Activated CD4-positive, alpha-beta T cell treated with anti-CD3 and anti-CD28 coated beads, Interleukin-2, amount 10 ng/mL, durations not matched to agents 7 days and 5 days (primary cell): ENCODE data around the gene CCDC142. TPM values are rescaled to one million over a fixed set of nuclear protein-coding genes. Genes with fewer than 3 reads are reported as not detected.

Experiments used
- CTCF ChIA-PET: fragments of 350-600 bp; sonication (Branson Sonifier 250); formaldehyde crosslinking; loops from one replicate; lab custom pipeline; 2021; ENCODE audit warnings: antibody characterized with exemption; lab: Charles Lee
- POLR2A ChIA-PET: fragments of 350-600 bp; sonication (Branson Sonifier 250); formaldehyde crosslinking; loops from one replicate; lab custom pipeline; 2021; ENCODE audit warnings: antibody characterized with exemption; lab: Charles Lee
- DNase-seq: peaks from one replicate; pipeline ENCODE4 v3.0.0-alpha.2; 2020
- H3K27ac Mint-ChIP-seq: one replicate; pipeline ENCODE4 v1.8.0; 2021; ENCODE audit warnings: mild to moderate bottlenecking, moderate library complexity, mixed read lengths
- H3K27me3 Mint-ChIP-seq: one replicate; pipeline ENCODE4 v1.8.0; 2021; ENCODE audit warnings: mixed read lengths
- H3K36me3 Mint-ChIP-seq: one replicate; pipeline ENCODE4 v1.8.0; 2021; ENCODE audit warnings: low read depth, mixed read lengths
- H3K4me1 Mint-ChIP-seq: one replicate; pipeline ENCODE4 v1.8.0; 2021; ENCODE audit warnings: mixed read lengths
- H3K4me3 Mint-ChIP-seq: one replicate; pipeline ENCODE4 v1.8.0; 2021; ENCODE audit warnings: mild to moderate bottlenecking, moderate library complexity, mixed read lengths
- H3K9me3 Mint-ChIP-seq: one replicate; pipeline ENCODE4 v1.8.0; 2021; ENCODE audit warnings: mixed read lengths
- total RNA-seq, 2 experiments: library from RNA; stranded (reverse); gene quantifications; one replicate each; pipeline ENCODE4 v1.2.3, GENCODE V29; 2021

CCDC142 gene
- total RNA-seq, 2 experiments from 2014 or later: 26.8 to 27.1 TPM

GRCh38 chr2:74511104-74511989 is 28.5 kb upstream of the CCDC142 start:
- no peak overlapping the region for H3K27ac Mint-ChIP-seq
- DNase-seq: no peak
- peaks cover 13% of the 10 kb centered on the region for H3K36me3 Mint-ChIP-seq
- CTCF ChIA-PET: interaction anchor here (0.7 kb wide), 1 partner anchor 13 kb away, joined by 3 read pairs; no protein-coding TSS in a partner anchor
- no peak overlapping the region for H3K4me3 Mint-ChIP-seq
- H3K9me3 Mint-ChIP-seq: no peaks in the 10 kb centered on the region
- peaks cover 48% of the 10 kb centered on the region for H3K4me1 Mint-ChIP-seq
- POLR2A ChIA-PET: interaction anchor here (0.5 kb wide), 1 partner anchor 598 kb away, joined by 4 read pairs; no protein-coding TSS in a partner anchor
- peaks cover 48% of the 10 kb centered on the region for H3K27me3 Mint-ChIP-seq

GRCh38 chr2:74510272-74510671 is 27.5 kb upstream of the CCDC142 start:
- H3K27me3 Mint-ChIP-seq: peaks cover 41% of the 10 kb centered on the region
- CTCF ChIA-PET: interaction anchor here (0.6 to 2.4 kb wide), 6 partner anchors 9 to 274 kb away, joined by 3 to 10 read pairs (median 4); partner anchors contain the start of genes CCDC142 and TTC31
- no peak overlapping the region for H3K4me3 Mint-ChIP-seq
- H3K36me3 Mint-ChIP-seq: peaks cover 18% of the 10 kb centered on the region
- H3K4me1 Mint-ChIP-seq: peaks cover 47% of the 10 kb centered on the region
- no peak for DNase-seq
- POLR2A ChIA-PET: interaction anchor here (0.5 kb wide), 1 partner anchor 597 kb away, joined by 4 read pairs; no protein-coding TSS in a partner anchor
- H3K27ac Mint-ChIP-seq: no peak overlapping the region
- no peaks in the 10 kb centered on the region for H3K9me3 Mint-ChIP-seq

GRCh38 chr2:74507926-74508520 is 25.2 kb upstream of the CCDC142 start:
- Mint-ChIP-seq H3K36me3 (peaks cover 32% of the 10 kb centered on the region), H3K9me3 (no peaks in the 10 kb centered on the region), H3K4me3 (peak overlapping the region; percentile 93), H3K27me3 (peaks cover 40% of the 10 kb centered on the region), H3K27ac (peak overlapping the region; percentile 100), H3K4me1 (peaks cover 56% of the 10 kb centered on the region)
- CTCF ChIA-PET: interaction anchor here (0.5 to 0.9 kb wide), 2 partner anchors 15 to 56 kb away, joined by 3 to 5 read pairs; no protein-coding TSS in a partner anchor
- peak; percentile 18 for DNase-seq
- POLR2A ChIA-PET: interaction anchor here (1.2 kb wide), 1 partner anchor 25 kb away, joined by 3 read pairs; the partner anchor contains the start of genes CCDC142 and TTC31

- peak within 1 kb of the TSS; percentile 100 for H3K27ac Mint-ChIP-seq
- peaks cover 30% of the 10 kb centered on the region for H3K36me3 Mint-ChIP-seq
- peaks cover 40% of the 10 kb centered on the region for H3K27me3 Mint-ChIP-seq
- H3K4me1 Mint-ChIP-seq: peaks cover 60% of the 10 kb centered on the region
- no peaks in the 10 kb centered on the region for H3K9me3 Mint-ChIP-seq
- POLR2A ChIA-PET: interaction anchor here (1.2 kb wide), 1 partner anchor 25 kb away, joined by 3 read pairs; the partner anchor contains the start of genes CCDC142 and TTC31
- CTCF ChIA-PET: interaction anchor here (0.9 to 1.4 kb wide), 3 partner anchors 10 to 52 kb away, joined by 3 read pairs; partner anchors contain the start of gene INO80B
- peak within 1 kb of the TSS; percentile 93 for H3K4me3 Mint-ChIP-seq
- peak; percentile 99 for DNase-seq
Measured at GRCh38 chr2:74507145-74507925, 24.5 kb upstream of the CCDC142 start, which contains the start of gene PCGF1. Gene PCGF1, minus strand, starts transcription at chr2:74507695. Its CDS starts 27 bp downstream, at chr2:74507668.

GRCh38 chr2:74505448-74506246 is 22.8 kb upstream of the CCDC142 start:
- DNase-seq: no peak
- Mint-ChIP-seq H3K9me3 (no peaks in the 10 kb centered on the region), H3K36me3 (peaks cover 38% of the 10 kb centered on the region), H3K4me3 (peak overlapping the region; percentile 10), H3K4me1 (peaks cover 65% of the 10 kb centered on the region), H3K27ac (no peak overlapping the region), H3K27me3 (peaks cover 42% of the 10 kb centered on the region)
- CTCF ChIA-PET: interaction anchor here (1.2 to 1.6 kb wide), 3 partner anchors 8 to 26 kb away, joined by 3 read pairs; partner anchors contain the start of genes AUP1 and HTRA2
- POLR2A ChIA-PET: interaction anchor here (0.5 kb wide), 1 partner anchor 30 kb away, joined by 4 read pairs; no protein-coding TSS in a partner anchor

GRCh38 chr2:74504591-74504990 is 21.8 kb upstream of the CCDC142 start:
- CTCF ChIA-PET: interaction anchor here (0.7 to 3.4 kb wide), 6 partner anchors 9 to 26 kb away, joined by 3 to 16 read pairs (median 4); partner anchors contain the start of genes AUP1, CCDC142, DQX1 and HTRA2
- H3K27me3 Mint-ChIP-seq: peaks cover 45% of the 10 kb centered on the region
- peak overlapping the region; percentile 60 for H3K27ac Mint-ChIP-seq
- H3K4me1 Mint-ChIP-seq: peaks cover 63% of the 10 kb centered on the region
- DNase-seq: no peak
- no peaks in the 10 kb centered on the region for H3K9me3 Mint-ChIP-seq
- H3K36me3 Mint-ChIP-seq: peaks cover 38% of the 10 kb centered on the region
- peak overlapping the region; percentile 14 for H3K4me3 Mint-ChIP-seq
- POLR2A ChIA-PET: no interaction called here

- no peak for DNase-seq
- ChIA-PET CTCF (interaction anchor here (0.6 to 3.4 kb wide), 10 partner anchors 10 to 42 kb away, joined by 3 to 16 read pairs (median 3); partner anchors contain the start of genes AUP1, CCDC142, DQX1 and HTRA2), POLR2A (interaction anchor here (0.6 kb wide), 1 partner anchor 76 kb away, joined by 3 read pairs; no protein-coding TSS in a partner anchor)
- peaks cover 38% of the 10 kb centered on the region for H3K36me3 Mint-ChIP-seq
- H3K9me3 Mint-ChIP-seq: no peaks in the 10 kb centered on the region
- H3K4me3 Mint-ChIP-seq: peak overlapping the region; percentile 54
- H3K27ac Mint-ChIP-seq: peak overlapping the region; percentile 60
- H3K4me1 Mint-ChIP-seq: peaks cover 67% of the 10 kb centered on the region
- H3K27me3 Mint-ChIP-seq: peaks cover 50% of the 10 kb centered on the region
Measured at GRCh38 chr2:74503506-74504475, 21.0 kb upstream of the CCDC142 start.

- Mint-ChIP-seq H3K9me3 (no peaks in the 10 kb centered on the region), H3K4me3 (peak overlapping the region; percentile 54), H3K27me3 (peaks cover 58% of the 10 kb centered on the region), H3K4me1 (peaks cover 67% of the 10 kb centered on the region), H3K27ac (no peak overlapping the region), H3K36me3 (peaks cover 40% of the 10 kb centered on the region)
- ChIA-PET CTCF (interaction anchor here (1.2 to 3.4 kb wide), 6 partner anchors 11 to 28 kb away, joined by 3 to 16 read pairs (median 6); partner anchors contain the start of genes AUP1, CCDC142, HTRA2 and TLX2), POLR2A (interaction anchor here (0.6 kb wide), 1 partner anchor 76 kb away, joined by 3 read pairs; no protein-coding TSS in a partner anchor)
- peak; percentile 38 for DNase-seq
Measured at GRCh38 chr2:74502720-74503505, 20.1 kb upstream of the CCDC142 start.

- Mint-ChIP-seq H3K27ac (no peak overlapping the region), H3K36me3 (peaks cover 40% of the 10 kb centered on the region), H3K9me3 (no peaks in the 10 kb centered on the region), H3K4me3 (peak overlapping the region; percentile 54), H3K27me3 (peaks cover 62% of the 10 kb centered on the region), H3K4me1 (peaks cover 69% of the 10 kb centered on the region)
- ChIA-PET CTCF (interaction anchor here (1.6 to 3.4 kb wide), 4 partner anchors 7 to 20 kb away, joined by 4 to 16 read pairs (median 13); partner anchors contain the start of genes CCDC142 and TTC31), POLR2A (no interaction called here)
- no peak for DNase-seq
Measured at GRCh38 chr2:74502147-74502719, 19.4 kb upstream of the CCDC142 start.
